Rectal smooth muscle tissue (tissue), 1 donor: ENCODE data around the gene NDEL1.

Experiments
- H3K27ac ChIP-seq: one replicate; pipeline ENCODE4 v1.7.0; 2013; ENCODE audit warnings: low read depth, low read length, inconsistent platforms
- H3K27me3 ChIP-seq: one replicate; pipeline ENCODE4 v1.7.0; 2013; ENCODE audit warnings: low read length; ENCODE audit not compliant: control insufficient read depth, insufficient read depth
- H3K36me3 ChIP-seq: one replicate; pipeline ENCODE4 v1.7.0; 2013; ENCODE audit warnings: low read length; ENCODE audit not compliant: control insufficient read depth, insufficient read depth
- H3K4me1 ChIP-seq: one replicate; pipeline ENCODE4 v1.7.0; 2013; ENCODE audit warnings: low read length; ENCODE audit not compliant: control insufficient read depth, insufficient read depth
- H3K4me3 ChIP-seq: one replicate; pipeline ENCODE4 v1.7.0; 2013; ENCODE audit warnings: low read length
- H3K9ac ChIP-seq: one replicate; pipeline ENCODE4 v1.7.0; 2013; ENCODE audit warnings: low read length

Gene NDEL1

GRCh38 chr17:8465356-8465755 is 29.7 kb downstream of the NDEL1 start:
- peaks cover 51% of the 10 kb centered on the region for H3K36me3 ChIP-seq

DNA sequence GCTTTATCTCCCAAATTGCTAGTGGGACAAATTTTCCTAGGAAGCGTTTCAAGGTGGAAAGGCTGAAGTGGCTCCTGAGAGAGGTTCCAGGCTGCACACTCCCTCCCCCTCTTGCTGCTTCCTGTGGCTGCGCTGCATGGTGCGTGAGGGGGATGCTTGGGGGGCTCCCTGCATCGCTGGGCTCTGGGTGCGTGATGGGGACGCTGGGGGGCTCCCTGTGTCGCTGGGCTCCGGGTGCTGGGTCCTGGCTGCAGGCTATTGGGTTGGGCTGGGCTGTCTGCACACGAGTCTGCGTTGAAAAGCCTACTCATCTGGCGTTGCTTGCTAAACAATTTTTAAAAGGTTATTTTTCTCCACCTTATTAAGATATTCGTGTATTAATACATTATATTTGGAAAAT is 30.1 kb downstream of the NDEL1 start:
- Histone ChIP-seq H3K27ac (no peak overlapping the region), H3K27me3 (no peaks in the 10 kb centered on the region), H3K36me3 (peaks cover 51% of the 10 kb centered on the region), H3K9ac (no peak overlapping the region), H3K4me1 (peaks cover 7% of the 10 kb centered on the region), H3K4me3 (no peak overlapping the region)

More at GRCh38 chr17:8465356-8465755, 29.7 kb downstream of the NDEL1 start:
- no peak overlapping the region for H3K4me3 ChIP-seq
- no peak overlapping the region for H3K9ac ChIP-seq
- H3K27ac ChIP-seq = no peak overlapping the region
- H3K4me1 ChIP-seq = peaks cover 7% of the 10 kb centered on the region
- H3K27me3 ChIP-seq = no peaks in the 10 kb centered on the region

DNA sequence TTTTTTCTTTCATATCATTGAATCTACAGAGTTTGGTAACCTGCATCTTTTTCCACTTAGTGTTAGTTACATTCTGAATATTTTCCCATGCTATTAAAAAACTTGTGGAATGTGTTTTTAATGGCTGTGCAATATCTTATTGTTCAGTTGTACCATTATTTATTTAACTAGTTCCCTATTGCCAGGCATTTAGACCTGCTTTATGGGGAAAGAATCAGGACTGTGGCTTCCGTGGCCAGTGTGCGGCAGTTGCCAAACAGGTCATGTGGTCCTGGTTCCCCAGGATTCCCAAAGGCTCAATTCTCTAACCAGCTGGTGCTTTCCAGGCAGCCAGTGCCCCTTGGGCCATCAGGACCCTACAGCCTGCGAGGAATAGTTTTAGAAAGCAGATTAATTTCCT is 30.8 kb downstream of the NDEL1 start:
- no peaks in the 10 kb centered on the region for H3K27me3 ChIP-seq
- H3K4me1 ChIP-seq = peaks cover 7% of the 10 kb centered on the region
- peaks cover 50% of the 10 kb centered on the region for H3K36me3 ChIP-seq
- no peak overlapping the region for H3K27ac ChIP-seq
- no peak overlapping the region for H3K4me3 ChIP-seq
- no peak overlapping the region for H3K9ac ChIP-seq

- Histone ChIP-seq H3K4me1 (peaks cover 7% of the 10 kb centered on the region), H3K27me3 (no peaks in the 10 kb centered on the region), H3K4me3 (no peak overlapping the region), H3K36me3 (peaks cover 51% of the 10 kb centered on the region), H3K27ac (no peak overlapping the region), H3K9ac (no peak overlapping the region)
Observed at GRCh38 chr17:8466873-8467272, 31.2 kb downstream of the NDEL1 start.

- Histone ChIP-seq H3K36me3 (peaks cover 46% of the 10 kb centered on the region), H3K27me3 (no peaks in the 10 kb centered on the region), H3K4me3 (no peak overlapping the region), H3K27ac (no peak overlapping the region), H3K9ac (no peak overlapping the region), H3K4me1 (peaks cover 7% of the 10 kb centered on the region)
Observed at GRCh38 chr17:8467527-8467926, 31.8 kb downstream of the NDEL1 start.

DNA sequence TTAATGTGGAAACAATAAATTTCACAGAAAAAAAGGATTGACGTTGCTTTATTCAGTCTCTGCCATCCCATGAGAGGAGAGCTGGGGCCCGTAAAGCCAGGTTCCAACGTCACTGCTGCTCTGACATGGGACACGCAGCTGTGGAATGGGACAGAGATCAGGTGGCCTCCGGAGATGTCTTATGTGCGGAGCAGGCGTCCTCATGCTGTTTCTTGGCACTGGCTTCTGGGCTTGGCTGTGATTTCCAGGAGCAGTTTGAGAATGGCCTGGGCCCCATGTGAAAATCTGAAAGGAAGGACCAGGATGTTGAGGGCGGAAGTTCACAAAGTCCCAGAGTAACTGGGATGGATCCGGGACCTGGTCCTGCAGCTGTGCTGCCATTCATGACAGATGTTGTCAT is 32.4 kb downstream of the NDEL1 start:
- H3K4me3 ChIP-seq = no peak overlapping the region
- H3K27ac ChIP-seq = no peak overlapping the region
- H3K9ac ChIP-seq = no peak overlapping the region
- peaks cover 41% of the 10 kb centered on the region for H3K36me3 ChIP-seq
- H3K4me1 ChIP-seq = peaks cover 7% of the 10 kb centered on the region
- no peaks in the 10 kb centered on the region for H3K27me3 ChIP-seq

DNA sequence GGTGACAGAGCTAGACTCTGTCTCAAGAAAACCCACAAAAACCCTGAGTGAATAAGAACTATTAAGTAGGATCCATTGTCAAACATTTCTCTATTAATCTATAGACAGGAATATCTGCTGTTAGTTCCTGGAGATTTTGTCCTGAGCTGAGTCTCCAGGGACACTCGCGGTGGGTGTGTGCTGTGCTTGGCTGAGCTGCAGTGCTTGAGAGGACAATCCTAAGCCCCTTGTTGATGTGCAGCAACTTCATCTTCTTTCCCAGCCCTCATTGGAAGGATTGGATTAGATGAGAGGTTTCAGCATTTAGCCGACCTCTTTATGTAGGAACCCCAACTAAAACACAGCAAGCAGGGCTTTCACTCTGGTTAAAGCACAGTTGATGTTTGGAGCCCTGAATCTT is 33.3 kb downstream of the NDEL1 start:
- Histone ChIP-seq H3K4me1 (peaks cover 7% of the 10 kb centered on the region), H3K4me3 (no peak overlapping the region), H3K27me3 (no peaks in the 10 kb centered on the region), H3K36me3 (peaks cover 32% of the 10 kb centered on the region), H3K9ac (no peak overlapping the region), H3K27ac (no peak overlapping the region)

- Histone ChIP-seq H3K9ac (no peak overlapping the region), H3K4me1 (peaks cover 4% of the 10 kb centered on the region)
Observed at GRCh38 chr17:8469964-8470363, 34.3 kb downstream of the NDEL1 start.

GRCh38 chr17:8470447-8471047 is 34.9 kb downstream of the NDEL1 start:
- Histone ChIP-seq H3K27me3 (no peaks in the 10 kb centered on the region), H3K36me3 (peaks cover 36% of the 10 kb centered on the region), H3K4me1 (peaks cover 4% of the 10 kb centered on the region)

More at GRCh38 chr17:8469964-8470363, 34.3 kb downstream of the NDEL1 start:
- Histone ChIP-seq H3K4me3 (no peak overlapping the region), H3K27me3 (no peaks in the 10 kb centered on the region), H3K27ac (no peak overlapping the region), H3K36me3 (peaks cover 35% of the 10 kb centered on the region)

GRCh38 chr17:8472663-8473062 is 37.0 kb downstream of the NDEL1 start:
- Histone ChIP-seq H3K9ac (no peak overlapping the region), H3K4me3 (no peak overlapping the region), H3K27ac (no peak overlapping the region), H3K4me1 (no peaks in the 10 kb centered on the region), H3K27me3 (no peaks in the 10 kb centered on the region), H3K36me3 (peaks cover 39% of the 10 kb centered on the region)

More at GRCh38 chr17:8470447-8471047, 34.9 kb downstream of the NDEL1 start:
- Histone ChIP-seq H3K4me3 (no peak overlapping the region), H3K27ac (no peak overlapping the region), H3K9ac (no peak overlapping the region)

DNA sequence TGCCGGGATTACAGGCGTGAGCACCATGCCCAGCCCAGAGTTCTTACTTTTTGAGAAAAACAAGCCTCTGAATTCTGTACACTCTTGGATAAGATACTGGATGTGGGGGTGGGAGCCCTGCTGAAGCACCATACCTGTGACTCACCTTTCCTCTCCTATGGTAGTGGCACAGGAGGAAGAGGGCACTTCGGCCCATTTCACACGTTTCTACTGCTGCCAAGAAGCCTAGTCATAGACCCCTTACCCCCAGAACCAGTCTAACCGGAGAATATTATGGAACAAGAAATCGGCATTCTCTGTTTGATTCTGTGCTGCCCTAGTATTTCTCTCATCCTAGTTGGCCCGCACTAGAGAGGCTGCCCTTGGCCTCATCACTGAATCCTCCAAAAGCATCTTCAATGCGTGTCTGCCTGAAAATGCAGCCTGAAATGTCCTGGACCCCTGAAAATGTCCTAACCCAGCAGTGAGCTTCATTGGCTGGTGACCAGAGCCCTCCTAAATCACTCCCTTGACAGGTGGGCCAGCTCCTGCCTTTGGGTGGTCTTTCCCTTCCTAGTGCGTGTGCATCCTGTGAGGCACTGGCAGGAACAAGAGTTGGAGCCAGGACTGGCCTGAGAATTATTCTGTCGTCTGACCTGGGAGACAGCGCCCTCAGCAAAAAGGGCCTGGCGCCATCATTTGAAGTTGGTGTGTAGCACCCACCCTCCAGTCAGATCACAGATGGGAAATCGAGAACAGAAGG is 37.9 kb downstream of the NDEL1 start:
- Histone ChIP-seq H3K27ac (no peak overlapping the region), H3K27me3 (no peaks in the 10 kb centered on the region), H3K36me3 (peaks cover 30% of the 10 kb centered on the region), H3K4me1 (no peaks in the 10 kb centered on the region), H3K4me3 (no peak overlapping the region), H3K9ac (no peak overlapping the region)

- Histone ChIP-seq H3K36me3 (peaks cover 30% of the 10 kb centered on the region), H3K9ac (no peak overlapping the region), H3K27me3 (no peaks in the 10 kb centered on the region), H3K27ac (no peak overlapping the region), H3K4me3 (no peak overlapping the region), H3K4me1 (peaks cover 4% of the 10 kb centered on the region)
Observed at GRCh38 chr17:8474826-8475225, 39.1 kb downstream of the NDEL1 start.

DNA sequence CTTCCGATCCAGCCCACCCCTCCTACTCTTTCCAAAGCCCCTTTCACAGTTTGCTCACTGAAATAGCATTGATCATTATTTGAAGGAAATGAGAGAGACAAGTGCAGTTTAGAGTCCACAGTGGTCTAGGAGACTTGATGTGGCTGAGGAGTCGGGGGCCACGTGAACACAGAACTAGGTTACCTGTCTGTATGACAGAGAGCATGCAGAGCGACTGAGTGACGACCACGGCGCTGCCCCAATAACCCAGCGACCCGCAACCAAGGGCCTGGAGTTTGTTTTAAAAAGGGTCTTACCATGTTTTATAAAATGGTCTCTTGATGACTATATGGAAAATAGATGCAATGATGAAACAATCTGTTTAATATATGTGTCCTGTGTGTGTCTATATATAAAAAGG is 39.5 kb downstream of the NDEL1 start:
- H3K27ac ChIP-seq = no peak overlapping the region
- H3K4me3 ChIP-seq = no peak overlapping the region
- H3K36me3 ChIP-seq = peaks cover 30% of the 10 kb centered on the region
- H3K4me1 ChIP-seq = peaks cover 8% of the 10 kb centered on the region
- H3K27me3 ChIP-seq = no peaks in the 10 kb centered on the region
- no peak overlapping the region for H3K9ac ChIP-seq
